ENCODE results near the gene NOP53. TPM values are rescaled to one million over a fixed set of nuclear protein-coding genes. Genes with fewer than 3 reads are reported as not detected.
A peak's percentile ranks its signal among the peaks of the same experiment; 100 is the strongest.
"Not testable (repeated sequence)": the region's sequence is repeated elsewhere in the genome, so short reads cannot be mapped to it uniquely, and the experiment has no call there.

The NOP53 gene
- total RNA-seq, 1 donor from 2014 or later = 290 TPM

DNA sequence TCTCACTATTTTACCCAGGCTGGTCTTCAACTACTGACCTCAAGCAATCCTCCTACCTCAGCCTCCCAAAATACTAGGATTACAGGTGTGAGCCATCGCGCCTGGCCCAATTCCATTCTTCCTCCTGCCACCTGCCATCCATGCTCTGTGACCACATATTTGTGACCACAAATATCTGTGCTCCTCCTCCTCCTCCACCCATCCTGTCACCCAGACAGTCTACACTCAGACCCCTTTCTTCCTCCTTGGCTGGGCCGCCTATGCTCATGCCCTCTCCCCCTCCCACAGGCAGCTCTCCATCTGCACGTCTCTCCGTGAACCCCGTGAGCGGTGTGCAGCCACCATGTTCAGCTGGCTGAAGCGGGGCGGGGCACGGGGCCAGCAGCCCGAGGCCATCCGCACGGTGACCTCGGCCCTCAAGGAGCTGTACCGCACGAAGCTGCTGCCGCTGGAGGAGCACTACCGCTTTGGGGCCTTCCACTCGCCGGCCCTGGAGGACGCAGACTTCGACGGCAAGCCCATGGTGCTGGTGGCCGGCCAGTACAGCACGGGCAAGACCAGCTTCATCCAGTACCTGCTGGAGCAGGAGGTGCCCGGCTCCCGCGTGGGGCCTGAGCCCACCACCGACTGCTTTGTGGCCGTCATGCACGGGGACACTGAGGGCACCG is 28.9 kb upstream of the NOP53 start:
- Mint-ChIP-seq H3K27ac (no peak overlapping the region), H3K36me3 (peaks cover 16% of the 10 kb centered on the region), H3K9me3 (peaks cover 8% of the 10 kb centered on the region), H3K4me1 (peaks cover 28% of the 10 kb centered on the region), H3K4me3 (no peak overlapping the region), H3K27me3 (ENCODE audit: low read depth) (peaks cover 7% of the 10 kb centered on the region)
- no peak for DNase-seq (ENCODE audit: low spot score in 2 of 2, unreplicated experiment in 2 of 2)
- TF ChIP-seq, protein P1, sequence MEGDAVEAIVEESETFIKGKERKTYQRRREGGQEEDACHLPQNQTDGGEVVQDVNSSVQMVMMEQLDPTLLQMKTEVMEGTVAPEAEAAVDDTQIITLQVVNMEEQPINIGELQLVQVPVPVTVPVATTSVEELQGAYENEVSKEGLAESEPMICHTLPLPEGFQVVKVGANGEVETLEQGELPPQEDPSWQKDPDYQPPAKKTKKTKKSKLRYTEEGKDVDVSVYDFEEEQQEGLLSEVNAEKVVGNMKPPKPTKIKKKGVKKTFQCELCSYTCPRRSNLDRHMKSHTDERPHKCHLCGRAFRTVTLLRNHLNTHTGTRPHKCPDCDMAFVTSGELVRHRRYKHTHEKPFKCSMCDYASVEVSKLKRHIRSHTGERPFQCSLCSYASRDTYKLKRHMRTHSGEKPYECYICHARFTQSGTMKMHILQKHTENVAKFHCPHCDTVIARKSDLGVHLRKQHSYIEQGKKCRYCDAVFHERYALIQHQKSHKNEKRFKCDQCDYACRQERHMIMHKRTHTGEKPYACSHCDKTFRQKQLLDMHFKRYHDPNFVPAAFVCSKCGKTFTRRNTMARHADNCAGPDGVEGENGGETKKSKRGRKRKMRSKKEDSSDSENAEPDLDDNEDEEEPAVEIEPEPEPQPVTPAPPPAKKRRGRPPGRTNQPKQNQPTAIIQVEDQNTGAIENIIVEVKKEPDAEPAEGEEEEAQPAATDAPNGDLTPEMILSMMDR (IDR thresholded peaks at IDR 0.05; ENCODE audit: unreplicated experiment) = no peak

- DNase-seq (ENCODE audit: low spot score in 2 of 2, unreplicated experiment in 2 of 2); H3K9me3 Mint-ChIP-seq; H3K27me3 Mint-ChIP-seq (ENCODE audit: low read depth): not testable (repeated sequence)
- Mint-ChIP-seq H3K36me3 (peaks cover 16% of the 10 kb centered on the region), H3K27ac (peak overlapping the region; percentile 93), H3K4me1 (peaks cover 28% of the 10 kb centered on the region), H3K4me3 (peak overlapping the region; percentile 41)
These were observed 26.8 kb upstream of the NOP53 start for GRCh38 chr19:47718415-47719046.

- H3K4me1 Mint-ChIP-seq = peaks cover 24% of the 10 kb centered on the region
- H3K27ac Mint-ChIP-seq = peak overlapping the region; percentile 93
- peaks cover 3% of the 10 kb centered on the region for H3K9me3 Mint-ChIP-seq
- peaks cover 16% of the 10 kb centered on the region for H3K36me3 Mint-ChIP-seq
- peak overlapping the region; percentile 41 for H3K4me3 Mint-ChIP-seq
- no peaks in the 10 kb centered on the region for H3K27me3 Mint-ChIP-seq (ENCODE audit: low read depth)
- DNase-seq (ENCODE audit: low spot score in 2 of 2, unreplicated experiment in 2 of 2) = peak; percentile 71 to 77
- TF ChIP-seq, protein P1 (IDR thresholded peaks at IDR 0.05; ENCODE audit: unreplicated experiment) = no peak
These were observed 26.1 kb upstream of the NOP53 start for GRCh38 chr19:47719047-47719859.

GRCh38 chr19:47720669-47721422 is 24.5 kb upstream of the NOP53 start:
- peaks cover 11% of the 10 kb centered on the region for H3K36me3 Mint-ChIP-seq
- no peak overlapping the region for H3K4me3 Mint-ChIP-seq
- H3K27me3 Mint-ChIP-seq (ENCODE audit: low read depth) = no peaks in the 10 kb centered on the region
- TF ChIP-seq, protein P1 (IDR thresholded peaks at IDR 0.05; ENCODE audit: unreplicated experiment) = no peak
- no peaks in the 10 kb centered on the region for H3K9me3 Mint-ChIP-seq
- peaks cover 22% of the 10 kb centered on the region for H3K4me1 Mint-ChIP-seq
- no peak for DNase-seq (ENCODE audit: low spot score in 2 of 2, unreplicated experiment in 2 of 2)
- peak overlapping the region; percentile 37 for H3K27ac Mint-ChIP-seq

DNA sequence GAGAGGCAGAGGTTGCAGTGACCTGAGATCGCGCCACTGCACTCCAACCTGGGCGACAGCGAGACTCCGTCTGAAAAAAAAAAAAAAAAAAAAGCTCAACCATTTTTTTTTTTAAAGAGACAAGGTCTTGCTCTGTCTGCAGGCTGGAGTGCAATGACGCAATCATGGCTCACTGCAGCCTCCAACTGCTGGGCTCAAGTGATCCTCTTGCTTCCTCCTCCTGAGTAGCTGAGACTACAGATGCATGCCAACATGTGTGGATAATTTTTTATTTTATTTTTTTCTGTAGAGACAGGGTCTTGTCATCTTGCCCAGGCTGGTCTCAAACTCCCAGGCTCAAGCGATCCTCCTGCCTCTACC is 21.8 kb upstream of the NOP53 start:
- no peak overlapping the region for H3K27ac Mint-ChIP-seq
- H3K27me3 Mint-ChIP-seq (ENCODE audit: low read depth) = no peaks in the 10 kb centered on the region
- no peak for DNase-seq (ENCODE audit: low spot score in 2 of 2, unreplicated experiment in 2 of 2)
- peaks cover 13% of the 10 kb centered on the region for H3K36me3 Mint-ChIP-seq
- TF ChIP-seq, protein P1 (IDR thresholded peaks at IDR 0.05; ENCODE audit: unreplicated experiment) = no peak
- peak overlapping the region; percentile 37 for H3K4me3 Mint-ChIP-seq
- H3K4me1 Mint-ChIP-seq = peaks cover 20% of the 10 kb centered on the region
- H3K9me3 Mint-ChIP-seq = no peaks in the 10 kb centered on the region

Data from mesothelial cell of epicardium (in vitro differentiated cells).